HG02885 (cell line): Measurements from ENCODE around the gene PRKG1.
"Not testable (repeated sequence)": the region's sequence is repeated elsewhere in the genome, so short reads cannot be mapped to it uniquely, and the experiment has no call there.

Experiments
- ATAC-seq: cut with Tn5 transposase; IDR thresholded peaks from one replicate; pipeline ENCODE4 v1.9.1; 2021; ENCODE audit warnings: mild to moderate bottlenecking; ENCODE audit not compliant: unreplicated experiment, poor library complexity

Gene PRKG1

DNA sequence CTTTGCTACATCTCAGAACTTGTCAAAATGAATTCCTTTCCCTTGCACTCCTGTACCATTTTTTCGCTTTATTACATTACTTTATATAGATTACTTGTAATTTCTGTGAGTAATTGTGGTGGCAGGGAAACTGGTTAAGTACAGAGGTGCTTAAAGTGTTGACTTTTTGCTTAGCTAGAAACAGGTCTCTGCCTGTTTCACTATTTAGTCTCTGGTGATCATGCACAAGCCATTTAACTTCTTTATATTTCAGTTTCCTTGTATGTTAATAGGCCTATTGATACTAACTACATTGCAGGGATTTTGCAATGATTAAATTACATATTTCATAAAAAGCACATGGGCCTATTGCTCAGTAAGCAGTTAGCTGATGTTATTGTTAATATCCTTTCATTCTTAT is 233.8 kb downstream of the PRKG1 start:
- ATAC-seq, result no peak

DNA sequence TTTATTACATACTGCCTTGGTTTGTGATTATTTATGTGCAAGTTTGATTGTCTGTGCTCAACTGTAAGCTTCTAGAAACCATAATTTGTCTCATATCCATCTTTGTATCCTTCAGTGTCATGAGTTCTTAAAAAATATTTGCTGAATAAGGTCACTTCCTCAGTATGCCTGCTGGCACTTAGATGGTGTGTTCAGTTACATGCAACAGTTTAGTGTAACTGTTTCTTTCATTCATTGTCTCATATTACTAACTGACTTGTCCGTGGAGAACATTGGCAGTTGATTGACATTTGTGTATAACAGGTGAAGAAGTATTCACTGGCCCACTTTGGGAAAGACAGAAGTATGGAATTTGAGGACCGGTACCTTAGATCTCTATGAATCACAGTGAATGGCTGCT is 236.9 kb downstream of the PRKG1 start:
- no peak for ATAC-seq

DNA sequence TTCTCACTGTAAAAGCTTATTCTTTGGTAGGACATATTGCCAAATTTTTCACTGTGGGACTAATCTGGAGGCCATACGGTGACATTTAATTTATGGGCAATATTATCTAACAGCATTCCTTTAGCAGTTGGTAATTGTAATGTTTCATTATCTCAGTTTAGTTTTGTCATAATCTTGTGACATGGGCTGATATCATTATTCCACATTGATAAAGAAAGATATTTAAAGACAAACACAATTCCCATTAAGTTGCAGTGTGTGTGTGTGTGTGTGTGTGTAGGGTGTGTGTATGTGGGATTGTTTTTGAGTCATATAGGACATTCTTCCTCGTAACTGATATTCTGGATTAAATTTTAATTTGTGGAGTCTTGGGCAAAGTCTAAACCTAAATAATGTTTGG is 238.5 kb downstream of the PRKG1 start:
- ATAC-seq, result no peak

DNA sequence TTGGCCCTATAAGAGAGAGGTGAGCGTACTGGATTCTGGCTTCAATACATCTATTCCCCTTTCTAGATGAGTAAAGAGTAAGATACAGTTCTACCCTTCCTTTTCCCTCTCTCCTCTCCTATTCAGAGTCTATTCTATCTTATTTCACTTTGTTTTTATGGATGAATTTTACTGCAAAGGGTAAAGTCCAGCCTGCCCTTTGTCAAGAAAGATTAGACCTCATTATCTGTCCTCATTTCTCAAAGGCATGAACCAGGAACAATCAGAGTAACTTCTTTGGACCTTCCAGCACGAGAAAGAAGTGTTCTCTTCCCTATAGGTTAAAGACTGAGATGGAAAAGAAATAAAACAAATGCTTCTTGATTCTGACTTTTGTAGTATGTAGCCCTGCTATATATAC is 239.0 kb downstream of the PRKG1 start:
- ATAC-seq, result no peak

DNA sequence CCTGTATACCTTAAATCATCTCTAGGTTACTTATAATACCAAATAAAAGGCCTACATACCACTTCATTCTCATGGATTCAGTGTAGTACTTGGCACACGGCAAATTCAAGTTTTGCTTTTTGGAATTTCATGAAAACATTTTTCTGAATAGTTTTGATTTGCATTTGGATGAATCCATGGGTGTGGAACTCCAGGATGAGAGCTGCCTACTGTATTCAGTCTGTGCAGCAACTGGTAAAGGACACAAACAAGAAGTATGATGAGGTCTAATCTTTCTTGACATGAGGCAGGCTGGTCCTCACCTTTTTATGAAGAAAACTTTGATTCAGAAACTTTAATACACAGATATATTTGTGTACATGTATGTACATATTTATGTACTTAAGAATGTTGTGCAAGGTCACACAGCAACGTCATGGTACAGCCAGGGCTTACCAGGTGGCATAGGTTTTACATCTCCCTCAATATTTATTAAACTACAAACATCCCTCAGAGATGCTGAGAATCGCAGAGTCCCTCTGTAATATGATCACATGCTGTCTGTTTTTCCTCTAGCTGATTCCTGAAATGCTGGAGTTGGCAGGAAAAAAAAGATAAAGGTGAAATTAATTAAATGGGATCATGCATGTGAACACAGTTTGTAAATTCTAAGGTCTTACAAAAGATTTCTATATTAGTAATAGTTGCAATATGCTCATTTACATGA is 239.6 kb downstream of the PRKG1 start:
- no peak for ATAC-seq

DNA sequence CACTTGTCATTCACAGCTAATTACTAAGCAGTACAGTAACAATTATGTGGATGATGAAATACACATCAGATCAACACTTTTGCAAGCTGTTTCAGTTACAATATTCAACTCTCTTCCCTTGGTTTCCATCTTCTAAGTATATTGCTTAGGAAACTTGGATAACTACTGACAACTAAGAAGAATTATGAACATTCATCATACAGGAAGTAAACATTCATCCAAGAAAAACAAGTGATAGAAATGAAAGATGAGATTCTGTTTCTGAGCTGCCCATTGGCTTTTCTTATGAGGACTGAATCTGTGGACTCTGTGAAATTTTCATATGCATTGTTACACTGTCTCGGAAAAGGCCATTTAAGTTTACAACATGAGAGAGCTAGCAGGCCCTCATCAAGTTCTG is 240.2 kb downstream of the PRKG1 start:
- ATAC-seq, result no peak

DNA sequence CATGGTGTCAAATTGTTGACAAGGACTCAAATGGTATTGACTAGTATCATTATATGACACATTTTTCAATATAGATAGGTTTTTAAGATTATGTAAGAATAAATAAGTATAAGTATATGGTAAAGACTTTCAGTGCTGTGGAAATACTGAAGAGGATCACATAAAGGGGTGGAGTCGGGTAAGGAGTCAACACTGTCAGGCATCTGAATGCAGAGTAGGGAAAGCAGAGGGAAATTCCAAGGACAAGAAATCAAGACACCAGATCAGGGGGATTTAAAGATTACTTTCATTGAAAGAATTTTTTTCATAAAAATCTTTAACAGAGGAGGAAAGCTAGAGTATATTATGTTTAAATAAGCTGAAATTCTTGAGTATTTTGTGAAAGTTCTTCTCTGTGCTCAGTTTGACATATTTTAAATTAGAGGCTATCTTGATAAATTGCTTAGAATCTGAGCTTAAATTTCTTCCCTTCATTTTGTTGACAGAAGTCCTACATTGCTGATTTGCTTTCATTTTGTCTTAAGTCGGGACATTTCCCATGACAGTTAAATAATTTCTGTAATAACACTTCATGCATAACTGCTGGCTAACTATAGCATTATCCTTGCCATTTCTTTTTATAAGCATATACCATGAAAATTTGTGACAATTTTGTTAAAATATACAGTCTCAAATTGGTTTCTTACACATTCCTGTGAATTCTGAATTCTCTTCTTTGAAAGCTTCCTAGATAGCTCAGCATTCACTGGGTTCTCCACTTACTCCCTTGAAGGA is 244.3 kb downstream of the PRKG1 start:
- ATAC-seq, result no peak

DNA sequence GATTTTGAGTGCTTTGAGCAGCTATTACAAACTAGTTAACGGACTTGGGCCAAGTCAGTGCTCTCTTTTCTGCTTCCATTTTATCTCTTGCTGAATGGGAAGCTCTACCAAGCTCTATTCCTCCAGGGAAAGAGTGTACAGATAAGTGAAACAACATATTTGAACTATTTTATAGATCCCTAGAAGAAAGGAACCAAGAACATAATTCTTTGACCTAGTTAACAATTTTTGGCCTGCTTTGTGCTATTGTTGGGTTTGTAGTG is 244.8 kb downstream of the PRKG1 start:
- ATAC-seq, result no peak

DNA sequence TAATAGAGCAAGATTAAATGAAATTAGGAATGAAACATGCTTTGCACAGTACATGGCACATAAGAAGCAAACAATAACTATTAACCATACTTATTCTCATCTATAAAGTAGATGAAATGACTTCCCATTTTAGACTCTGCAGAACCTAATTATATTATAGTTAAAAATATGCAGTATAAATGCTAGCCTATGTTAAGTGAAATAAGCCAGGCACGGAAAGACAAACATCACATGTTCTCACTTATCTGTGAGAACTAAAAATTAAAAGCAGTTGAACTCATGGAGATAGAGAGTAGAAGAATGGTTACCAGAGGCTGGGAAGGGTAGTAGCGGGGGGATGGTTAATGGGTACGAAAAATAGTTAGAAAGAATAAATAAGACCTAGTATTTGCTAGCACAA is 247.0 kb downstream of the PRKG1 start:
- no peak for ATAC-seq

DNA sequence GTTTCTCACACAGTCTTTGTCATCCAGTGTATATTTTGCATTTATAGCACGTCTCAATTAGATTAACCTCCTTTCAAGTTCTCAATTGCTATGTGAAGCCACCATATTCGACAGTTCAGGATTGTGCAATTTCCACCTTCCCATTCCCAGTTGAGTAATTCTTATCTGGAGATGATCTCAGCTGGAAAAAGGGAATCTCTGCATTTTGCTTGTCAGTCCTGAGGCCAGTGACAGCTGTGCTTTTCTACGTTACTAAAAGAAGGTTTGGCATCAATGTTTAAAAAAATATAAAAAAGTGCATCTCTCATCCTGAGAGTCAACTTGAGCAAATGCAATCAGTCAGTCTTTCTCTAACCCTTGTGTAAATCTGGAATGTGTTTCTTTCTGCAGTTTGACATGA is 247.7 kb downstream of the PRKG1 start:
- no peak for ATAC-seq

DNA sequence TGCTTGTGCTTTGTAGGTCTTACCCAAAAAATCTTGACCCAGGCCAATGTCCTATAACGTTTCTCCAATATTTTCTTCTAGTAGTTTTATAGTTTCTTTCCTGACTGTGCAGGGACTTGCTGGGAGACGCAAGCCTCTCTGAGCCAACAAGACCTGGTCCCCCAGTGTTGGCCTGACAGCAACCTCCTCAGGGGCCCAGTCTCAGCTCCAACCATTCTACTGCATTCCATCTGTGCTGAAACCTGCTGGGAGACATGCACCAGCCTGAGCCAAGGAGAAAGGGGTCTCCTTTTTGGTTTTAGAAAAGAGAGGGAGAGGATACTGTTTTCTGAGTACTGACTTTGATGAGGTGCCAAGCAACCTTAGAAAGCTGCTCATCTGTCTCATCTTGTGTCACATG is 251.4 kb downstream of the PRKG1 start:
- no peak for ATAC-seq

DNA sequence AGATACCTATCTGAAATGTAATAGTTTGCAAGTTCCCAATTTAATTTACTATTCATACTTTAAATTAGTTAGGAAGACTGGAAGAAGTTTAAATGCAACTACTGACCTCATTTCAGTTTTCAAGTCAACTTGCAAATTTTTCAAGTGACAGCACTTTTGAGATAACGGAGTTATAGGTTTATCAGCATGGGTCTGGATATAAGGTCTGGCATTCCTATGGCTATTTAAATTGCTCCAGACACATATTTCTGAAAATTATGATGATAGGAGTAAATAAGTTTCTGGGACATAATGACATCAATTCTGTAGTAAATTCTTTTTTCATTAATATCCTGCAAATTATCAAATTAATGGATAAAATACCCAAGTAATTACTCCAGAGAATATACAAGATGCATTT is 251.9 kb downstream of the PRKG1 start:
- ATAC-seq, result no peak

DNA sequence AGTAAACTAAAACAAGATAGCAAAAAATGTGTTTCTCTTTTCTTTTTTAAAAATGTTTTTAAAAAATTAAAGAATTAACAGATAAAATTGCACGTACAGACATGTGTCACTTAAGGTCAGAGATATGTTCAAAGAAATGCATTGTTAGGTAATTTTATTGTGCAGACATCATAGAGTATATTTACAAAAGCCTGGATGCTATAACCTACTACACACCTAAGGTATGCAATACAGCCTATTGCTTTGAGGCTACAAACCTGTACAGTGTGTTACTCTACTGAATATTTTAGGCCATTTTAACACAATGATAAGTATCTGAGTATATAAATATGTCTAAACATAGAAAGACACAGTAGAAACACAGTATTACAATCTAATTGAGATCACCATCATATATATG is 253.1 kb downstream of the PRKG1 start:
- no peak for ATAC-seq

DNA sequence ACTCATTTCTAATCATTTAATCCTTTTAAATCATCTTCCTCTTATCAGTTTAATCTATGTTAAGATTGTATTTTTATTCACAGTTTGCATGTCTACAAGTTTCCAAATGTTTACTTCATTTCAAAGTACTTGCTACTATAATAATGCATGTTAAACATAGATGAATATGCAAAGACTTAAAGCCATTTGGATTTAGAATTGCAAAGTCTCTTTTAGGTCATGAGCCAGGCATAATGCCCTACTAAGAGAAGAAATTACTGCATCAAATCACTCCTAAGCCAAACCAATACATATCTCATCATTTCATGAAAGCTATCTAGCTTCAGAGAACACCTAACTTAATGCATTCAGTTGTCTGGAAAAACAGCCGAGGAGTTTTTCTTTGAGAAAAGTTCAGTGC is 266.1 kb downstream of the PRKG1 start:
- no peak for ATAC-seq

DNA sequence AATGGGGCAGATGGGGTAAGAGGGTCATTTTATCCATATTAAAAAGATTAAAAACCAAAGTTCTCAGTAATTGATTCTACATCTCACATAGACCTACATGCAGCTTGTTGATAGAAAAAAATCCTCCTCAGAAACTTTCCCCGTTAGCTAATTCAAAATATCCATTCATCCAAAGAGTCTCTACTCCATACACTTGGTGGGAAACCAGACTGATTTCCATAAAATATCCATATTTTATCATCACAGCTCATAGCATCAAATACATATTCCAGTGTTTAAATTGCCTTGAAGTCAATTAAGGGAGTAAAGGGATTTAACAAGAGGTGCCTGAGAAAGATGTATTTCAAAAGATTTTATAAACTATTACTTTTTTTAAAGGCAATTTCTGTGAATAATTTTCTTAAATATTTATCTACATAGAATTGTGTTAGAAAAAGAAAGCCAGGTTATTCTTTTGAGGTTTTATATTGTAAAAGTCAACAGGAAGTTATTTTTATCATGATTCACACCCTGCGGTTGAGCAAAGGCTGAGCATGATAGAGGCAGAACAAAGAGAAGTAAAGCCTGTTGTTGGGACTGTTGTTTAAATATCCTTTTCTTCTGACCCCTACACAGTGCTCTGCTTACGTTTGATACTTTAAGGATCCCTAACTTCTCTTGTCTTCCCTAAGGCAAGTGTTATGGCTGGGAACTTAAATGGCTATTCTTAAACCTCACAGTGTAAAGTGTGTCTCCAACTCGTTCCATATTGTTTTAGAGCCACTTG is 266.7 kb downstream of the PRKG1 start:
- ATAC-seq, result no peak

DNA sequence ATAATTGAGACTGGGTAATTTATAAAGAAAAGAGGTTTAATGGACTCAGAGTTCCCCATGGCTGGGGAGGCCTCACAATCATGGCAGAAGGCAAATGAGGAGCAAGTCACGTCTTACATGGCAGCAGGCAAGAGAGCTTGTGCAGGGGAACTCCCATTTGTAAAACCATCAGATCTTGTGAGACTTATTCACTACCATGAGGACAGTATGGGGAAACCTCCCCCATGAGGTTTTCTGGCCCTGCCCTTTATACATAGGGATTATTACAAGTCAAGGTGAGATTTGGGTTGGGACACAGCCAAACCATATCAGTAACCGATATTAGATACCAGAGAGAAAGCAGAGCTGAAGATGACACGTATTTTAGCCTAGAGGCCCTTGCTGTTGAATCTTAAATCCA is 267.5 kb downstream of the PRKG1 start:
- ATAC-seq, result not testable (repeated sequence)

DNA sequence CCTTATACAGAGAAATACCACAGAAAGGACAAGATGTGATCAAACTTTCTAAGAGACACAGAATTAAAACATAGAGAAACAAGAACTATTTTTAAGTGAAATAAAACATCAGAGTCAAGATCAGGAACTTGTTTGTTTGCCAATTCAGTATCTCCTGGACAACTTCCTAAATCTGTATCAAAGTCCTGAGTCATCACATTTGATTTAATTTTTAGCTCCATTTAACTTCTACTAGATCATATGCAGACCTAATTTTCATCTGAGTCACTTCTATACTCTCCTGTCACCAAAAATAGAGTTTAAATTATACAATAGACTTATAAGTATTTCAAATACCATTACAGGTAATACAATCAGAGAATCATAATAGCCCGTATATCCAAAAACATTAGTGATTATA is 268.1 kb downstream of the PRKG1 start:
- ATAC-seq, result no peak

DNA sequence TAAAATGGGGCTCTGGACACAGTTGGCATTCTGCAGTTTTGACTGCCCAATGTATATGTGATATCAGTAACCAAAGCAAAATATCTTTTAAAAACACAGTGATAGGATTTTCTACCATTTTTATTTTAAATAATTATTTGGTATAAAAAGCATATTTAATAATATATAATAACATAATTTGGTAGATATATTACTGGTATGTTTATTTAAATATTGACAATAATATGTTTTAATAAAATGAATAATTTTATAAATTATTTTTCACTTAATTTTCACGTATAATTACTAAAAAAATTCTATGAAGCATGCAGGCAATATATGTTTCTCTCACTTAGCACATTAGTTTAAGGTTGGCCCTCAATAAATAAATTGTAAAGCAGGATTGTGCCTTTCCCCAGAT is 269.1 kb downstream of the PRKG1 start:
- no peak for ATAC-seq

DNA sequence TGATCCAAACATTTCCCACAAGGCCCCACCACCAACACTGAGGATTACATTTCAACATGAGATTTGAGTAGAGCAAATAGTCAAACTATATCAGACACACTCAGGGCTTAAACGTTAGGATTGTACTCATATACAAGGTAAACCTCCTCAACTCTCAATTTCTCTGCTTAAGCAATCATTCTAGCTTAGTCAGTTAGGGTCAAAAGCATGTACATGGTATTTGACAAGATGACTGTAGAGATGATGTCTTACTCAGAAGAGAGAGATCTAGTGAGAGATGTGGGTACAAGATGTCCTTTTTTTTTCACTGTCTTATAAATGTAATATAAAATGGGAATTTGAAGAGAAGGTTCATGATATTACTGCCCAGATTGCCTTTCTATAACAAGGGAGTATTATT is 270.1 kb downstream of the PRKG1 start:
- ATAC-seq, result no peak

DNA sequence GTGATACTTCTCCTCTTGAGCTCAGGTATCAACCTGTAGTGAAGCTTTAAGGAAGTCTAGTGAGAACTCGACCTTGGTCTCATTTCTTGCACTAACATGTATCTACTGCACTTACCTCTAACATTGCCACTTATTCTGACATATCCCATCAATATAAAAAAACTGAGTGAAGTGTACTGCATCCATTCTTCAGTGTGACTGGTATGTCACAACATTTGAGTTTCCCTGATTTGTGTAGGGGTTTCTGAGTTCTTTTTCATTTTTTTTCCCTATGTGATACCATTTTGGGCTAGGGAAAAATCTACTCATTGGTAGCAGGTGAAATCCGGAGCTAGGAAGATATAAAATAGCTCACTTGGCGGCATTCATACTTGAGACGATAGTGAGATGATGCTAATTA is 274.3 kb downstream of the PRKG1 start:
- ATAC-seq, result no peak

DNA sequence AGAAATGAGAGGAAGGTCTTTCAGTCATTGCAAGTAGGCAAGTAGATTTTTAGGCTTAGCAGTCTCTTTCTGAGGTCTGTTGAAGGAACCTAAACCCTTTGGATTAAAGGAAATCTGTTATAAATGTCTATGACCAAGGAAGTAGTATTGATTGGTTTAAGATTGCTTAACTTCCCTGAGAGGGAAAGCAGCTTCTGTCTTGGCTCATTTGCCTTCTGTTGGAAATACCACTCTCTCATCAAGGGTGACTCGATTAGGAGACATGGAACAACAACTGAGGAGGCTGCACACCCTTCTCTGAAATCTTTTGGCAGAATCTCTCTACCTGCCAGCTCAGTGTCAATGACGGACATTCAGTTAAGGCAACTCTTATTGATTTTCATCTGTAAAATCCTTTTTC is 282.9 kb downstream of the PRKG1 start:
- no peak for ATAC-seq

DNA sequence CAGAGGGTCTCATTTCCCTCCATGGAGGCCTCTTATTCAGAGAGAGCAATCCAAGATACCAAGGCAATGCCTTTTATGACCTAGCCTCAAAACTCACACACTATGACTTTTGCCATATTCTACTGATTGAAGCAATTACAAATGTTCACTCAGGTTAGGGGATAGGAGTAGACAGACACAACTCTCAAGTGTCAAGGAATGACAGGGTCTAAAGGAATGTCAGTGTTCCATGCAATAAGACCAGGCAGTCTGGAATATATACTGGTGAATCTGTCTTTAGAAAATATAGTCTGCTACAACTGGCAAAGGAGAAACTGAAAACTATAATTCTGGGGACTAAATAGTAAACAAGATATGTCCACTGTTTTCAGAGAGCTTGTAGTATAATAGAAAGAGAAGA is 283.9 kb downstream of the PRKG1 start:
- ATAC-seq, result no peak
